ENCODE results near the gene HECW1.

Gene HECW1

GRCh38 chr7:43568529-43568928 is 456.1 kb downstream of the HECW1 start:
- no peak for TF ChIP-seq CTCF (IDR thresholded peaks at IDR 0.05)

- TF ChIP-seq CTCF (IDR thresholded peaks at IDR 0.05): no peak
These were observed 457.0 kb downstream of the HECW1 start for GRCh38 chr7:43569424-43569823.

GRCh38 chr7:43570688-43571365 is 458.4 kb downstream of the HECW1 start:
- TF ChIP-seq CTCF (IDR thresholded peaks at IDR 0.05): no peak

GRCh38 chr7:43572516-43573049 is 460.1 kb downstream of the HECW1 start:
- no peak for TF ChIP-seq CTCF (IDR thresholded peaks at IDR 0.05)

- no peak for TF ChIP-seq CTCF (IDR thresholded peaks at IDR 0.05)
These were observed 463.1 kb downstream of the HECW1 start for GRCh38 chr7:43575506-43575905.

- TF ChIP-seq CTCF (IDR thresholded peaks at IDR 0.05): no peak
These were observed 463.8 kb downstream of the HECW1 start for GRCh38 chr7:43576241-43576640.

- TF ChIP-seq CTCF (IDR thresholded peaks at IDR 0.05): no peak
These were observed 465.1 kb downstream of the HECW1 start for GRCh38 chr7:43577485-43577951.

Measured in LNCAP (cell line).